ENCODE results near the gene CFDP1.
A peak's percentile ranks its signal among the peaks of the same experiment; 100 is the strongest.

The CFDP1 gene

DNA sequence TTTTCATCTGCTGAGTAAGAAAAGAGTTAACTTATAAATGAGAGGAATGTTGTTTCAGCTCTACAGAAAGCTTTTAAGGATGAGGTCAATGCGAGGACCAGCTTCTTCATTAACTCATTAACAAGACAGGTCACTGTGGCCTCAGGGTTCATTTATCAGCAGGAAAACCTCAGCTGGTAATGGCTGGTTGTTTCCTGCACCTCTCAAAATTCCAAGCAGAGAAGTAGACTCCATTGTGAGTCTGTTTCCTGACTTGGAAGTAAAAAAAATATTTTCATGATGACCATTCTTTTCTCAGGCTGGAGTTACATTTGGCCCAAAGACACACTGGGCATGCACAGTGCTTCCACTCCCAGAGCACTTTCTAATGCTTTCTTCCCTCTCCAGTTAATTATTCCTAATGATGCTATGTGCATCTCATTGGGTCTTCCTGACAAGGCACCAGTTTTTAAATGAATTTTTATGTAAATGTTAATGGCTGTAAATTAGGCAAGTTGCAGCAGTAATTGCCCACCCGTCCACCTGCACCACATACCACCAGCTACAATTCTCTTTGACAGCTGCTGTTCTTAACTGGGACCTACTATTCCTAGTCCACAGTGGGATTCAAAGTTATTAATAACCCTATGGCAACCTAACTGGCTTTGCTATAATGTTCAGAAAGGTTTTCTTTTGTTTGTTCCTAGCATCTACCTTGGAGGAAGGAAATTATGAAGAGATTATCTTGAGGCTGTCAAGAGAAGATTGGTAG, 92.4 kb downstream of the CFDP1 start:
- TF ChIP-seq GATA3 (IDR thresholded peaks at IDR 0.05; ENCODE audit: low read depth, low read length), result no peak
- TF ChIP-seq GATA2 (IDR thresholded peaks at IDR 0.05; ENCODE audit: low read depth, low read length), result no peak

DNA sequence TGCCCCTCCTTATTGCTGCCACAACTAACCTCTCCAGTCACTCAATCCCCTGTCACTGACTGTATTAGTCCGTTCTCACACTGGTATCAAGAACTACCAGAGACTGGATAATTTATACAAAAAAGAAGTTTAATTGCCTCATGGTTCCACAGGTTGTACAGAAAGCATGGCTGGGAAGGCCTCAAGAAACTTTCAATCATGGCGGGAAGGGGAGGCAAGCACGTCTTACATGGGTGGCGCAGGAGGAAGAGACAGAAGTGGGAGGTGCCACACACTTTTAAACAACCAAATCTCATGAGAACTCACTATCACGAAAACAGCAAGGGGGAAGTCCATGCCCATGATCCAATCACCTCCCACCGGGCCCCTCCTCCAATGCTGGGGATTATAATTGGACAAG, 95.9 kb downstream of the CFDP1 start:
- TF ChIP-seq GATA2 (IDR thresholded peaks at IDR 0.05; ENCODE audit: low read depth, low read length) (no peak), GATA3 (IDR thresholded peaks at IDR 0.05; ENCODE audit: low read depth, low read length) (no peak)

DNA sequence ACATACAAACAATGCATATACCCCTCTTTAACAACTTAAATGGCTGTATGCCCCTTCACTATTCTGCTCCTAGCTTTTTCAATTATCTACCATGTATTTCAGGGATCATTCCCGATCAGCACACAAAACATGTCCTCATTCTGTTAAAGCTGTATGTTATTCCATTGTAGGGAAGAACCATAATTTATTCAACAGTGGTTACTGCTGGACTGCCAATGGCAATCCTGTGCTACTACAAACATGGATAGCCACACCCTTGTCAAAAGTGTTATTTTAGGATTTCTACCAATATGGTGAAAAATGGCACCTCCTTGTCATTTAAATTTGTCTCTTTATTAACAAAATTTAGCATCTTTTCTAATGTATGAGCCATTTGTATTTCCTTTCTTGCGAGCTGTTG, 96.8 kb downstream of the CFDP1 start:
- TF ChIP-seq GATA2 (IDR thresholded peaks at IDR 0.05; ENCODE audit: low read depth, low read length), result no peak
- no peak for TF ChIP-seq GATA3 (IDR thresholded peaks at IDR 0.05; ENCODE audit: low read depth, low read length)

DNA sequence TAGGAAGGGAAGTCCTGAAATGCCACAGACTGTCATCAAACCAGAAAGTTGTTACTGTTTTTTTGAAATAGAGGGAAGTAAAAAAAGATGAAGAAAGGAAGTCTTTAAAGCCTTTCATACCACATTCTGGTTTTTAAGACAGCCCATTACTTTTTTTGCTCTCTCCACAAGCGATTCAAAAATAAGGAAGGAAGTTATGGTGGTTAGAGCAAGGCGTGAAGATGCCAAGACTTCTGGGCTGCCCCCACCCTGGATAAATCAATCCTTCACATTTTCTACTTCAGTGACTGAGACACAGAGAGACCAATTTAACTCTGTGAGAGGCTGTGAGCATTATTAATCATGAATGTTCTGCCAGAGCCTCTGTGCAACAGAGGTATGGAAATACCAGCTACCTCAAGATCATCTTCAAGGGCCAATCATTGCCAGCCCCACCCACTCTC, 99.6 kb downstream of the CFDP1 start:
- no peak for TF ChIP-seq GATA2 (IDR thresholded peaks at IDR 0.05; ENCODE audit: low read depth, low read length)
- no peak for TF ChIP-seq GATA3 (IDR thresholded peaks at IDR 0.05; ENCODE audit: low read depth, low read length)

DNA sequence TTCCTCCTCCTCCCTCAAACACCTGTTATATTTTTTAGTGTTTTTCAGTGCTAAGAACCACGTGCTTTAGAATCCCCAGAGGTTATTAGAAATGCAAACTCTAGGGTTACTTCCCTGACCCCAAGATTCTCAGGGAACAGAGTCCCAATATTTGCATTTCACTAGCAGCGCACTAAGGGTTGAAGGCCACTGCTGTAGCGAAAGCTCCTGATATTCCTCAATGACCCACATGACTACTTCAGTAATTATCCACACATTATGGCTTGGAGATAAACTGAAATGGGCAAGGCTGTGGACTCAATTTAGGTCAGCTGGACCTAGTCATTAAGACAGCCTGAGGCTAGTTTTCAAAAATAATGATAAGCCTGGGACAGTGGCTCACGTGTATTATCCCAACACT, 103.4 kb downstream of the CFDP1 start:
- TF ChIP-seq GATA2 (IDR thresholded peaks at IDR 0.05; ENCODE audit: low read depth, low read length) (no peak), GATA3 (IDR thresholded peaks at IDR 0.05; ENCODE audit: low read depth, low read length) (no peak)

DNA sequence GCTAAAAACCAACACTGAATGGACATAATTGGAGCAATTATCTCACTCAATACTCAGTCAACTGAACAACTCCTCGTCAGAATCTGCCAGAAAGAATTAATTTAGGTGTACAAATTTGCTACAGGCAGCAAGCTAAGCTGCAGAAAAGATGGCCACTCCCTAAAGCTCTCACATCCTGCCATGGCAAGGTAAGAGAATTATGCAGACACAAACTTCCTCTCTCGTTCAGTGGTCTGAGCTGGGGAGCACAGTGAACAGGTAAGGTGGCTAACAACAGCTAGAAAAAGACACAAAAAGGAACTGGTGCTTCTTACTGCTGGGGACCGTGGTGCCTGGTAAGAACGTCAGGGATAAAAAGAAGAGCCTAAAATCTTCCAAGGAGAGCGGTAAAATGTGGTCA, 107.0 kb downstream of the CFDP1 start:
- no peak for TF ChIP-seq GATA2 (IDR thresholded peaks at IDR 0.05; ENCODE audit: low read depth, low read length)
- no peak for TF ChIP-seq GATA3 (IDR thresholded peaks at IDR 0.05; ENCODE audit: low read depth, low read length)

DNA sequence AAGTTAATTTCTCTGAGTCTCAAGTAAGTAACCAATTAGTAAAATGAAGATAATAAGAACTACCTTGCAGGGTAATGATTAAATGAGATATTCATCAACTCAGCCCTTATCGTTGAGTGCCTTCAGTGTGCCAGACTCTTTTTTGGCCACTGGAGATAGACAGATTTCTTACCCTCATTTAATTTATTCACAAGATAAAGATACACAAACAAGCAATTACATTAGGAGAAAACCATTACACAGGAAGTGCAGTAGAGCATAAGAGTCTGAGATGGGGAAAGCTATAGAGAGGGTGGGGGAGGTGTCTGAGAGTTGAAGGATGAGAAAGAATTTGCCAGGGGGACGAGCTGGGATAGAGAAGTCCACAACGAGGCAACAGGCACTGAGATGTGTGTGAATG, 109.4 kb downstream of the CFDP1 start:
- TF ChIP-seq GATA2 (IDR thresholded peaks at IDR 0.05; ENCODE audit: low read depth, low read length) (peak; percentile 62), GATA3 (IDR thresholded peaks at IDR 0.05; ENCODE audit: low read depth, low read length) (peak; percentile 72)

DNA sequence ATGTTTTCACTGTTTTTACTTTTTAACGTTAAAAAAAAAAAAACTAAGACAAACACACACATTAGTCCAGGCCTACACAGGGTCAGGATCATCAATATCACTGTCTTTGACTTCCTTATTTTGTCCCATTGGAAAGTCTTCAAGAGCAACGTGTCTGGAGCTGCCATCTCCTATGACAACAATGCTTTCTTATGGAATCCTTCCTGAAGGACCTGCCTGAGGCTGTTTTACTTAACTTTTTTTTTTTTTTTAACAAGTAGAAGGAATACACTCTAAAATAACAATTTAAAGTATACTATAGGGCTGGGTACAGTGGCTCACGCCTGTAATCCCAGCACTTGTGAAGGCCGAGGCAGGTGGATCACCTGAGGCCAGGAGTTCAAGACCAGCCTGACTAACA, 110.1 kb downstream of the CFDP1 start:
- no peak for TF ChIP-seq GATA3 (IDR thresholded peaks at IDR 0.05; ENCODE audit: low read depth, low read length)
- TF ChIP-seq GATA2 (IDR thresholded peaks at IDR 0.05; ENCODE audit: low read depth, low read length), result no peak

DNA sequence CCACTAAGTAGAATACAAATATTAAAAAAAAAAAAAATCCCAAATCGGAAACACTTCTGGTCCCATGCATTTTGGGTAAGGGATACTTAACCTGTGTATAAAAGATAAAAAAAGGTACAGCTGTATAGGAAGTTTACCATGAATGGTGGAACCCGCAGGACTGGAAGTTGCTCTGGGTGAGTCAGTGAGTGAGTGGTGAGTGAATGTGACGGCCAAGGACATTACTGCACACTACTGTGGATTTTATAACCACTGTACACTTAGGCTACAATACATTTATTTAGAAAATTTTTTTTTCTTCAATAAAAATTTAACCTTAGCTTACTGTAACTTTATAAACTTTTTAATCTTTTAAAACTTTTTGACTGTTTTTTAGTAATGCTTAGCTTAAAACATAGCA, 110.6 kb downstream of the CFDP1 start:
- TF ChIP-seq GATA2 (IDR thresholded peaks at IDR 0.05; ENCODE audit: low read depth, low read length), result no peak
- no peak for TF ChIP-seq GATA3 (IDR thresholded peaks at IDR 0.05; ENCODE audit: low read depth, low read length)

DNA sequence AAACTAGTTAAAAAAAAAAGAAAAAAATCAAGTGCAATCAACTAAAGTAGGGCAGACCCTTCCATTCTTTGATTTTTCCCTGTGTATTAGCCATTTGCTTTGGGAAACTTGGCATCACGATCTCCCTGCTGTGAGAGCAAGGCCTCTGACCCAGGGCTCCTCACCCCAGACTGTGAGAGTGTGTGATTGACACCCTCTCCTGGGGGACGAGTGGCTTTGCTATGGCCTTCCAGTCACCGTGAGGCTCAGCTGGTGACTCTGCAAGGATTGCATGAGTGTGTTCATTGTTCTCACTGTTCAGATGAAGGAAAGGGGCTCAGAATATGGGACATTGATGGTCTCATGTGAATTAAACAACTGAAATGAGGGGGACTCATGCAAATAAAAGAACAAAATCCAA, 112.9 kb downstream of the CFDP1 start:
- no peak for TF ChIP-seq GATA3 (IDR thresholded peaks at IDR 0.05; ENCODE audit: low read depth, low read length)

DNA sequence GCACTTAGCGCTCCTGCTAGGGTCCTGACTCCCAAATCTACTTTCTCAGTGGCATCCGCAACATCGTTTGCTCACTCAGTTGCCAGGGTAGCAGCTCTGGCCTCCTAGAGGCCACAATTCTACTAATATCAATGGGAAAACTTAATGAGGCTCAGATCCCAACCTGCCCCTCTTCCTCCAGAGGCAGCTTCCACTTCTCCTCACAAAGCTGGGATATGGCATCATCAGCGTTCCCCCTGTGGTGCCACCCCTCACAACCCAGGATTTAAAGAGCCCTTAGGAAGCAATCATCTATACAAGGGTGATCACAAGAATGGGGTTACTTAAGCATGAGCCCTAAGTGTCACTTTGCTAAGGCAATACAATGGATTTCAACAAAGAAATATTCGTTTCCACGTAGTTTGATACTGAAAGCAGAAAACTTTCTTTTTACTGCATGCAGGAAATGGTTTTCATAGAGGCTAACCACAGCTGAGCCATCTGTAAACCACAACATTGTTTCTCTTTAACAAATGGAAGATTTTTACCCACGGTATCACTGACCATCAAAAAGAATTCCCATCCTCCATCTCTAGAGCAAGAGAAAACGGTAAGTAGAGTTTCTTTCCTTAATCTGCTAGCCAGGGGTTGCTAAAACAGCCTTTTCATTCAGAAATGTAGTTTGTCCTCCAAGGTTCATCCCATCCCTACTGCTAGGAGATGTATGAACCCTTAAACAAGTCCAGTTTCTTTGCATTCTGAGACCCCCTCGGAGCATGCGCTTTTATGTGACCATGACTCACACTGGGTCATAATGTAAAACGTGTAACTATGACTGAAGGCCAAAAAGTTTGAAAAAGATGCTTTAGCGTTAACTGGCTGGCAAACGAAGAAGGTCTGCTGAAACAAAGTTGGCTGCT, 113.5 kb downstream of the CFDP1 start:
- TF ChIP-seq GATA3 (IDR thresholded peaks at IDR 0.05; ENCODE audit: low read depth, low read length) (no peak), GATA2 (IDR thresholded peaks at IDR 0.05; ENCODE audit: low read depth, low read length) (no peak)

DNA sequence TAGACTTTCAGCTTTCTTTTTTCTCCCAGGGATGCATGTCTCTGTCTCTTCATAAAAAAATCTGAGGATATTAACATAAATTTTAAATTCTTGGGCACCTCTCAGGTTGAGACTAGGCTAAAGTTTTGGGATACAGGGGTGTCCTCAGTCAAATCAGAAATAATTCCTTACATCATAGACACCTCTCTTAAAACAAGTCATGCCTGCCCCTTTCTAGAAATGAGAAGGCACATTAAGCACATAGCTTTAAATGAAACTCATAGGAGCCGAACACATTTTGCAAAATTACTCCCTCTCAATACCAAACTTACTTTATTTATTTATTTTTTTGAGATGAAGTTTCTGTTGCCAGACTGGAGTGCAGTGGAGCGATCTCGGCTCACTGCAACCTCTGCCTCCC, 114.6 kb downstream of the CFDP1 start:
- no peak for TF ChIP-seq GATA3 (IDR thresholded peaks at IDR 0.05; ENCODE audit: low read depth, low read length)
- TF ChIP-seq GATA2 (IDR thresholded peaks at IDR 0.05; ENCODE audit: low read depth, low read length), result no peak

DNA sequence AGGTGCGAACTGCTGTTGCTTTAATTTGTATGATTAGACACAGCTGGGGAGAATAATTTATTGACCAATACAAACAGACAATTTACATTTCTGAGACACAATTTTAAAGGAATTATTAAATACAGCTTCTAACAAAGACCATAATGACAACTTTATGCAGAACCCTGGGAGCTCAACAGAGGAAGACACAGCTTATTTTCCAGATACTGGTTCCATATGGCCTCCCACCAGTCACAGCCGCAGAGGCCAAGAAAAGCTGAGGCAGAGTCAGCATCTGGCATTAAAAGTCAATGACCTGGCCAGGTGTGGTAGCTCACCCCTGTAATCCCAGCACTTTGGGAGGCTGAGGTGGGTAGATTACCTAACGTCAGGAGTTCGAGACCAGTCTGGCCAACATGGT, 115.8 kb downstream of the CFDP1 start:
- TF ChIP-seq GATA3 (IDR thresholded peaks at IDR 0.05; ENCODE audit: low read depth, low read length) (no peak), GATA2 (IDR thresholded peaks at IDR 0.05; ENCODE audit: low read depth, low read length) (no peak)

DNA sequence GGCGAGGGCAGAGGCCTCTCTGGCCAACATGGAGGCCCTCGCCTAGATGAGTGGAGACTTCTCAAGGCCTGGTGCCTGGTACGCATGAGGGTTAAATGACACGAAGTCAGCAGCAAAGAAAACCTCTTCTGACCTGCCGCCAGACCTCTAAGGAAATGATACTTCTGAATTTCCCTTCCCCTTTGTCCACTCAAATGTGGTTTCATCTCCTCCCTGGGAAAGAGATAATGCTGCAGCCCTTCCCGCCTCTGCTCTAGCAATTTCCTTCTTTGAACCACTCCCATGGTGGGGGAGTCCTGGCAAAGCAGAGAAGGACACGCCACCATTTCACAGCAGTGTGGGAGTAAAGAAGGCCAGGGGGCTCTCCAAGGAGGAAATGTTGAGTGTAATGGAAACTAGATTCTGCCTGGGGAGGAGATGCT, 116.2 kb downstream of the CFDP1 start:
- no peak for TF ChIP-seq GATA2 (IDR thresholded peaks at IDR 0.05; ENCODE audit: low read depth, low read length)
- no peak for TF ChIP-seq GATA3 (IDR thresholded peaks at IDR 0.05; ENCODE audit: low read depth, low read length)
